HCT116 (cell line): ENCODE data around the gene ALG1L2. TPM values are rescaled to one million over a fixed set of nuclear protein-coding genes. Genes with fewer than 3 reads are reported as not detected.
"Not testable (repeated sequence)": the region's sequence is repeated elsewhere in the genome, so short reads cannot be mapped to it uniquely, and the experiment has no call there.

Experiments
- ATAC-seq: fragments of 200-7000 bp; cut with Tn5 transposase; 2 replicates; pipeline ENCODE4 v1.9.1; 2020; ENCODE audit warnings: mild to moderate bottlenecking, moderate library complexity
- BruUV-seq: library from RNA; stranded (reverse); fragments of 400-500 nt; replicated peaks from 2 replicates; lab custom pipeline; 2021; lab: Mats Ljungman, UMichigan
- CTCF ChIA-PET: fragments of 300-600 bp; sonication (Branson Sonifier 250); formaldehyde crosslinking; loops from one replicate; lab custom pipeline; 2021; ENCODE audit warnings: antibody characterized with exemption; lab: Charles Lee
- POLR2A ChIA-PET: fragments of 300-600, 350-600 bp; sonication (Branson Sonifier 250); formaldehyde crosslinking; loops from one replicate; lab custom pipeline; 2021; ENCODE audit warnings: antibody characterized with exemption; lab: Charles Lee
- RAD21 ChIA-PET, 2 experiments: fragments of 300-600 bp; sonication (Branson Sonifier 250); formaldehyde crosslinking; loops; one replicate each; lab custom pipeline; 2023; ENCODE audit warnings: low total read pairs in 2 of 2; ENCODE audit not compliant: uncharacterized antibody in 2 of 2, unreplicated experiment in 2 of 2, low non-redundant PET in 1 of 2; lab: Charles Lee
- DNase-seq: peaks from one replicate; pipeline ENCODE4 v3.0.0-alpha.2; 2010; ENCODE audit warnings: low read depth, low spot score
- H2AFZ ChIP-seq: fragments of 200-600 bp; shearing (Covaris generic), sonication (generic); 2 replicates; pipeline ENCODE4 v1.6.1; 2017; ENCODE audit warnings: low read depth, mixed run types, mixed read lengths, antibody characterized with exemption, low read length; ENCODE audit not compliant: poor library complexity, severe bottlenecking
- H3K27ac ChIP-seq: 2 replicates; pipeline ENCODE4 v1.5.1; 2012; ENCODE audit warnings: low read depth, low read length
- H3K27me3 ChIP-seq: fragments of 200-600 bp; sonication (generic); 2 replicates; pipeline ENCODE4 v1.6.1; 2016; ENCODE audit warnings: mixed run types, low read length, mixed read lengths; ENCODE audit not compliant: insufficient read depth
- H3K36me3 ChIP-seq, 2 experiments: fragments of 200-500 bp in 1 of 2; fragments of 200-600 bp in 1 of 2; sonication (Bioruptor generic) in 1 of 2; sonication (generic) in 1 of 2; 2 replicates each; pipeline versions ENCODE4 v1.5.1 to v1.6.1; 2014 to 2016; ENCODE audit warnings: low read length in 2 of 2, inconsistent platforms in 1 of 2, mixed read lengths in 1 of 2, mixed run types in 1 of 2; ENCODE audit not compliant: insufficient read depth in 2 of 2, control insufficient read depth in 1 of 2
- H3K4me1 ChIP-seq, 2 experiments: fragments of 200-600 bp in 1 of 2; sonication (generic) in 1 of 2; 2 replicates each; pipeline versions ENCODE4 v1.5.1 to v1.6.1; 2012 to 2017; ENCODE audit warnings: low read length in 2 of 2, inconsistent platforms in 1 of 2, mild to moderate bottlenecking in 1 of 2, mixed read lengths in 1 of 2, mixed run types in 1 of 2, moderate library complexity in 1 of 2; ENCODE audit not compliant: insufficient read depth in 2 of 2, control insufficient read depth in 1 of 2
- H3K4me2 ChIP-seq: fragments of 200-600 bp; sonication (generic); 2 replicates; pipeline ENCODE4 v1.6.1; 2017; ENCODE audit warnings: mixed run types, low read length, mixed read lengths
- H3K4me3 ChIP-seq, 2 experiments: fragments of 200-600 bp in 1 of 2; sonication (generic) in 1 of 2; replicated peaks in 1 of 2; 2 replicates each; pipeline ENCODE4 v1.5.1; 2011 to 2016; ENCODE audit warnings: low read length in 2 of 2, control low read depth in 1 of 2, low read depth in 1 of 2, mild to moderate bottlenecking in 1 of 2, mixed read lengths in 1 of 2, mixed run types in 1 of 2
- H3K79me2 ChIP-seq: fragments of 200-600 bp; sonication (generic); 2 replicates; pipeline ENCODE4 v1.6.1; 2017; ENCODE audit warnings: mild to moderate bottlenecking, mixed run types, low read length, moderate library complexity, mixed read lengths; ENCODE audit not compliant: insufficient read depth
- H3K9ac ChIP-seq: fragments of 200-600 bp; sonication (generic); 2 replicates; pipeline ENCODE4 v1.6.1; 2016; ENCODE audit warnings: low read length, mixed read lengths
- H3K9me2 ChIP-seq: fragments of 200-600 bp; sonication (generic), shearing (Covaris generic); 2 replicates; pipeline ENCODE4 v1.6.1; 2017; ENCODE audit warnings: mixed run types, mild to moderate bottlenecking, moderate library complexity; ENCODE audit not compliant: insufficient read depth
- H3K9me3 ChIP-seq, 2 experiments: fragments of 200-500 bp in 1 of 2; fragments of 200-600 bp in 1 of 2; sonication (Bioruptor generic) in 1 of 2; sonication (generic) in 1 of 2; 2 replicates each; pipeline ENCODE4 v1.6.1; 2014 to 2017; ENCODE audit warnings: low read length in 2 of 2, mixed read lengths in 2 of 2, inconsistent platforms in 1 of 2, low read depth in 1 of 2, mild to moderate bottlenecking in 1 of 2, mixed run types in 1 of 2, moderate library complexity in 1 of 2; ENCODE audit not compliant: control insufficient read depth in 1 of 2, insufficient read depth in 1 of 2
- H4K20me1 ChIP-seq: fragments of 200-600 bp; sonication (generic), shearing (Covaris generic); 2 replicates; pipeline ENCODE4 v1.6.1; 2017; ENCODE audit warnings: mixed run types, mild to moderate bottlenecking, moderate library complexity; ENCODE audit not compliant: insufficient read depth
- CEBPB ChIP-seq: IDR thresholded peaks from 2 replicates; pipeline ENCODE4 v1.6.1; 2012; ENCODE audit warnings: low read depth
- FOSL1 ChIP-seq: IDR thresholded peaks from 2 replicates; pipeline ENCODE4 v1.6.1; 2012; ENCODE audit warnings: low read depth
- JUND ChIP-seq: IDR thresholded peaks from 2 replicates; pipeline ENCODE4 v1.6.1; 2012
- POLR2A ChIP-seq: IDR thresholded peaks from 2 replicates; pipeline ENCODE4 v1.7.0; 2011; ENCODE audit warnings: borderline replicate concordance; ENCODE audit not compliant: insufficient read depth, insufficient read length; ENCODE audit errors: extremely low read depth
- SIN3A ChIP-seq: IDR thresholded peaks from 2 replicates; pipeline ENCODE4 v1.6.1; 2012; ENCODE audit warnings: low read depth
- intact Hi-C: fragments of 100-400 bp; cut with micrococcal nuclease; formaldehyde crosslinking; loops from 2 replicates; pipeline ENCODE4 v1.10.0; 2022
- total RNA-seq: library from RNA; stranded (reverse); gene quantifications from one replicate; pipeline ENCODE4 v1.2.1, GENCODE V29; 2021; ENCODE audit not compliant: unreplicated experiment

Gene ALG1L2
- total RNA-seq, 1 experiment from 2014 or later: 0.44 TPM

DNA sequence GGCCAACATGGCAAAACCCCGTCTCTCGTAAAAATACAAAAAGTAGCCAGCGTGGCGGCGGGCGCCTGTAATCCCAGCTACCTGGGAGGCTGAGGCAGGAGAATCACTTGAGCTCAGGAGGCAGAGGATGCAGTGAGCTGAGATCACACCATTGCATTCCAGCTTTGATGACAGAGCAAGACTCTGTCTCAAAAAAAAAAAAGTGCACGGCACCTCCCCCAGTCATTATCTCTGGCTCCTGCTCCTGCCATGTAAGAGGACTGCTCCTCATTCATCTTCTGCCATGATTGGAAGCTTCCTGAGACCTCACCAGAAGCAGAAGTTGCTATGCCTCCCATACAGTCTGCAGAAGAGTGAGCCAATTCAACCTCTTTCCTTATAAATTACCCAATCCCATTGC is 4.0 kb upstream of the ALG1L2 start:
- H3K9me2 ChIP-seq: no peaks in the 10 kb centered on the region
- ChIA-PET CTCF (no interaction called here), RAD21 (no interaction called here), POLR2A (no interaction called here)
- no peak overlapping the region for H2AFZ ChIP-seq
- no peaks in the 10 kb centered on the region for H4K20me1 ChIP-seq
- intact Hi-C loops: no loop called here
- no peak overlapping the region for H3K4me3 ChIP-seq
- H3K27me3 ChIP-seq: no peaks in the 10 kb centered on the region
- no peak overlapping the region for H3K4me2 ChIP-seq
- DNase-seq: no peak
- H3K9ac ChIP-seq: no peak overlapping the region
- no peaks in the 10 kb centered on the region for H3K79me2 ChIP-seq
- H3K27ac ChIP-seq: no peak overlapping the region
- TF ChIP-seq CEBPB: no peak
- TF ChIP-seq POLR2A: no peak
- no peak for TF ChIP-seq JUND
- TF ChIP-seq SIN3A: no peak
- no peak for TF ChIP-seq FOSL1
- ATAC-seq: no peak
- H3K36me3 ChIP-seq: no peaks in the 10 kb centered on the region
- BruUV-seq: no TSS peak
- H3K4me1 ChIP-seq: no peaks in the 10 kb centered on the region
- H3K9me3 ChIP-seq: no peaks in the 10 kb centered on the region

- H3K27ac ChIP-seq, CTCF ChIA-PET, H2AFZ ChIP-seq, H4K20me1 ChIP-seq, RAD21 ChIA-PET, H3K27me3 ChIP-seq, DNase-seq, H3K79me2 ChIP-seq, ATAC-seq, intact Hi-C loops, H3K9me2 ChIP-seq, H3K4me2 ChIP-seq, BruUV-seq, H3K4me1 ChIP-seq, H3K9ac ChIP-seq, H3K4me3 ChIP-seq, H3K36me3 ChIP-seq, H3K9me3 ChIP-seq, POLR2A ChIA-PET: not testable (repeated sequence)
These were observed 1.9 kb downstream of the ALG1L2 start for GRCh38 chr3:130083363-130084090.
